ENCODE measurements around the gene SH3BP2.

GRCh38 chr4:2787230-2788100 lies 5.4 kb upstream of the SH3BP2 start:
- TF ChIP-seq POLR2A (IDR thresholded peaks at IDR 0.05) (no peak), CTCF (IDR thresholded peaks at IDR 0.05) (no peak)

Measured in body of pancreas (tissue), 4 donors.